NCI-H82 treated with DMSO at 0.1 percent for 48 hours (cell line): ENCODE results near the gene ASB5.

Experiments used
- DNase-seq: peaks from one replicate; lab custom pipeline; 2025; ENCODE audit not compliant: unreplicated experiment; lab: John Stamatoyannopoulos, UW

The ASB5 gene

DNA sequence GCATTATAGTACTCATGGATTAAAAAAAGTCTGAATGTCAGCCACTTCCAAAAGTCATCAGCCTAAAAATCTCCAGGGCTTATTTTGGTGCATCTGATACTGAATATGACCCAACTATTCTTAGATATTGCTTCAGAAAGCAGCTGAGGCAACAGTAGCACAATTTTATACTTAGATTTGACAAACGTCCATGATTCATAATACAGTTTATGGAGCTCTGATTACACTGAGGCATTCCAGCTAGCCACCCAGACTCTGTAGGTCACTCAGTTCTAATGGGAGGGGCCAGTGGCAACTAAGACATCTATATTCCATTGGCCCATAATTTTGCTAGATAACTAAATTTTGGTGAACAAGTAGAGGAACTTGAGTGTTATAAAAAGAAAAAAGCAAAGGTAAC, 84.0 kb downstream of the ASB5 start:
- DNase-seq: no peak
